ENCODE measurements around the gene CP.
"Not testable (repeated sequence)": the region's sequence is repeated elsewhere in the genome, so short reads cannot be mapped to it uniquely, and the experiment has no call there.

CP gene

GRCh38 chr3:149219380-149220121, 2.1 kb downstream of the CP start:
- not testable (repeated sequence) for H3K4me1 Mint-ChIP-seq; H3K27ac Mint-ChIP-seq (ENCODE audit: low read depth); DNase-seq (ENCODE audit: low spot score in 2 of 2); ATAC-seq (replicated peaks; ENCODE audit: extremely low read depth, poor library complexity, severe bottlenecking); H3K27me3 Mint-ChIP-seq; H3K9me3 Mint-ChIP-seq; H3K4me3 Mint-ChIP-seq; H3K36me3 Mint-ChIP-seq (ENCODE audit: insufficient read depth)

- no peaks in the 10 kb centered on the region for H3K4me1 Mint-ChIP-seq
- no peak overlapping the region for H3K4me3 Mint-ChIP-seq
- DNase-seq (ENCODE audit: low spot score in 2 of 2): no peak
- peaks cover 3% of the 10 kb centered on the region for H3K36me3 Mint-ChIP-seq (ENCODE audit: insufficient read depth)
- H3K27me3 Mint-ChIP-seq: no peaks in the 10 kb centered on the region
- ATAC-seq (replicated peaks; ENCODE audit: extremely low read depth, poor library complexity, severe bottlenecking): no peak
- no peak overlapping the region for H3K27ac Mint-ChIP-seq (ENCODE audit: low read depth)
- no peaks in the 10 kb centered on the region for H3K9me3 Mint-ChIP-seq
Measured at GRCh38 chr3:149217347-149217746, 4.3 kb downstream of the CP start.

GRCh38 chr3:149216193-149216869, 5.3 kb downstream of the CP start:
- ATAC-seq (replicated peaks; ENCODE audit: extremely low read depth, poor library complexity, severe bottlenecking) (no peak), DNase-seq (ENCODE audit: low spot score in 2 of 2) (no peak)
- H3K4me3 Mint-ChIP-seq: no peak overlapping the region
- peaks cover 3% of the 10 kb centered on the region for H3K36me3 Mint-ChIP-seq (ENCODE audit: insufficient read depth)
- peaks cover 4% of the 10 kb centered on the region for H3K27me3 Mint-ChIP-seq
- no peaks in the 10 kb centered on the region for H3K9me3 Mint-ChIP-seq
- no peaks in the 10 kb centered on the region for H3K4me1 Mint-ChIP-seq
- H3K27ac Mint-ChIP-seq (ENCODE audit: low read depth): no peak overlapping the region

GRCh38 chr3:149215515-149215914, 6.1 kb downstream of the CP start:
- Mint-ChIP-seq H3K9me3 (no peaks in the 10 kb centered on the region), H3K27me3 (peaks cover 13% of the 10 kb centered on the region), H3K4me3 (no peak overlapping the region), H3K36me3 (ENCODE audit: insufficient read depth) (peaks cover 3% of the 10 kb centered on the region), H3K27ac (ENCODE audit: low read depth) (no peak overlapping the region), H3K4me1 (no peaks in the 10 kb centered on the region)
- ATAC-seq (replicated peaks; ENCODE audit: extremely low read depth, poor library complexity, severe bottlenecking): no peak
- no peak for DNase-seq (ENCODE audit: low spot score in 2 of 2)

GRCh38 chr3:149214702-149215101, 6.9 kb downstream of the CP start:
- no peak for ATAC-seq (replicated peaks; ENCODE audit: extremely low read depth, poor library complexity, severe bottlenecking)
- peaks cover 20% of the 10 kb centered on the region for H3K27me3 Mint-ChIP-seq
- H3K4me3 Mint-ChIP-seq: no peak overlapping the region
- no peak for DNase-seq (ENCODE audit: low spot score in 2 of 2)
- H3K36me3 Mint-ChIP-seq (ENCODE audit: insufficient read depth): peaks cover 4% of the 10 kb centered on the region
- no peaks in the 10 kb centered on the region for H3K4me1 Mint-ChIP-seq
- H3K27ac Mint-ChIP-seq (ENCODE audit: low read depth): no peak overlapping the region
- no peaks in the 10 kb centered on the region for H3K9me3 Mint-ChIP-seq

- Mint-ChIP-seq H3K27ac (ENCODE audit: low read depth) (no peak overlapping the region), H3K36me3 (ENCODE audit: insufficient read depth) (peaks cover 4% of the 10 kb centered on the region), H3K9me3 (no peaks in the 10 kb centered on the region), H3K4me1 (no peaks in the 10 kb centered on the region), H3K27me3 (peaks cover 24% of the 10 kb centered on the region), H3K4me3 (no peak overlapping the region)
- no peak for DNase-seq (ENCODE audit: low spot score in 2 of 2)
- ATAC-seq (replicated peaks; ENCODE audit: extremely low read depth, poor library complexity, severe bottlenecking): no peak
Measured at GRCh38 chr3:149212386-149212785, 9.2 kb downstream of the CP start.

- ATAC-seq (replicated peaks; ENCODE audit: extremely low read depth, poor library complexity, severe bottlenecking) (no peak), DNase-seq (ENCODE audit: low spot score in 2 of 2) (no peak)
- Mint-ChIP-seq H3K27ac (ENCODE audit: low read depth) (no peak overlapping the region), H3K9me3 (no peaks in the 10 kb centered on the region), H3K27me3 (peaks cover 29% of the 10 kb centered on the region), H3K36me3 (ENCODE audit: insufficient read depth) (peaks cover 2% of the 10 kb centered on the region), H3K4me1 (no peaks in the 10 kb centered on the region), H3K4me3 (no peak overlapping the region)
Measured at GRCh38 chr3:149209431-149209830, 12.2 kb downstream of the CP start.

GRCh38 chr3:149207475-149207874, 14.2 kb downstream of the CP start:
- Mint-ChIP-seq H3K27me3 (peaks cover 34% of the 10 kb centered on the region), H3K4me3 (no peak overlapping the region), H3K36me3 (ENCODE audit: insufficient read depth) (peaks cover 1% of the 10 kb centered on the region), H3K4me1 (no peaks in the 10 kb centered on the region), H3K27ac (ENCODE audit: low read depth) (no peak overlapping the region), H3K9me3 (no peaks in the 10 kb centered on the region)
- DNase-seq (ENCODE audit: low spot score in 2 of 2): no peak
- no peak for ATAC-seq (replicated peaks; ENCODE audit: extremely low read depth, poor library complexity, severe bottlenecking)

GRCh38 chr3:149204390-149204991, 17.1 kb downstream of the CP start:
- ATAC-seq (replicated peaks; ENCODE audit: extremely low read depth, poor library complexity, severe bottlenecking): no peak

GRCh38 chr3:149203758-149204157, 17.9 kb downstream of the CP start:
- H3K27ac Mint-ChIP-seq (ENCODE audit: low read depth): no peak overlapping the region
- H3K27me3 Mint-ChIP-seq: peaks cover 9% of the 10 kb centered on the region
- ATAC-seq (replicated peaks; ENCODE audit: extremely low read depth, poor library complexity, severe bottlenecking) (no peak), DNase-seq (ENCODE audit: low spot score in 2 of 2) (no peak)
- H3K9me3 Mint-ChIP-seq: no peaks in the 10 kb centered on the region
- no peaks in the 10 kb centered on the region for H3K36me3 Mint-ChIP-seq (ENCODE audit: insufficient read depth)
- no peak overlapping the region for H3K4me3 Mint-ChIP-seq
- H3K4me1 Mint-ChIP-seq: no peaks in the 10 kb centered on the region

More at GRCh38 chr3:149204390-149204991, 17.1 kb downstream of the CP start:
- no peak overlapping the region for H3K4me3 Mint-ChIP-seq
- H3K27ac Mint-ChIP-seq (ENCODE audit: low read depth): no peak overlapping the region
- DNase-seq (ENCODE audit: low spot score in 2 of 2): no peak
- H3K36me3 Mint-ChIP-seq (ENCODE audit: insufficient read depth): no peaks in the 10 kb centered on the region
- H3K4me1 Mint-ChIP-seq: no peaks in the 10 kb centered on the region
- no peaks in the 10 kb centered on the region for H3K9me3 Mint-ChIP-seq
- H3K27me3 Mint-ChIP-seq: peaks cover 12% of the 10 kb centered on the region

- H3K36me3 Mint-ChIP-seq (ENCODE audit: insufficient read depth): no peaks in the 10 kb centered on the region
- DNase-seq (ENCODE audit: low spot score in 2 of 2) (no peak), ATAC-seq (replicated peaks; ENCODE audit: extremely low read depth, poor library complexity, severe bottlenecking) (no peak)
- H3K9me3 Mint-ChIP-seq: no peaks in the 10 kb centered on the region
- H3K4me3 Mint-ChIP-seq: no peak overlapping the region
- peaks cover 5% of the 10 kb centered on the region for H3K27me3 Mint-ChIP-seq
- no peaks in the 10 kb centered on the region for H3K4me1 Mint-ChIP-seq
- no peak overlapping the region for H3K27ac Mint-ChIP-seq (ENCODE audit: low read depth)
Measured at GRCh38 chr3:149199474-149199873, 22.2 kb downstream of the CP start.

GRCh38 chr3:149198611-149199010, 23.0 kb downstream of the CP start:
- Mint-ChIP-seq H3K9me3 (no peaks in the 10 kb centered on the region), H3K27me3 (no peaks in the 10 kb centered on the region), H3K27ac (ENCODE audit: low read depth) (no peak overlapping the region), H3K4me3 (no peak overlapping the region), H3K36me3 (ENCODE audit: insufficient read depth) (no peaks in the 10 kb centered on the region), H3K4me1 (no peaks in the 10 kb centered on the region)
- ATAC-seq (replicated peaks; ENCODE audit: extremely low read depth, poor library complexity, severe bottlenecking): no peak
- no peak for DNase-seq (ENCODE audit: low spot score in 2 of 2)

GRCh38 chr3:149197669-149198068, 24.0 kb downstream of the CP start:
- ATAC-seq (replicated peaks; ENCODE audit: extremely low read depth, poor library complexity, severe bottlenecking) (no peak), DNase-seq (ENCODE audit: low spot score in 2 of 2) (no peak)
- H3K36me3 Mint-ChIP-seq (ENCODE audit: insufficient read depth): no peaks in the 10 kb centered on the region
- H3K4me1 Mint-ChIP-seq: no peaks in the 10 kb centered on the region
- H3K27ac Mint-ChIP-seq (ENCODE audit: low read depth): no peak overlapping the region
- H3K4me3 Mint-ChIP-seq: no peak overlapping the region
- H3K27me3 Mint-ChIP-seq: no peaks in the 10 kb centered on the region
- H3K9me3 Mint-ChIP-seq: no peaks in the 10 kb centered on the region

All from central memory CD8-positive, alpha-beta T cell (primary cell).